Astrocyte of the cerebellum (primary cell): ENCODE measurements around the gene PEAK3.

Source experiments
- DNase-seq: peaks from one replicate; pipeline ENCODE4 v3.0.0-alpha.2; 2011; ENCODE audit warnings: low read depth
- H3K4me3 ChIP-seq: 2 replicates; pipeline ENCODE4 v1.5.1; 2011; ENCODE audit warnings: mild to moderate bottlenecking, low read depth, low read length, moderate library complexity
- CTCF ChIP-seq: IDR thresholded peaks from 2 replicates; pipeline ENCODE4 v1.5.1; 2012; ENCODE audit warnings: low read length, low read depth, moderate library complexity, mild to moderate bottlenecking; ENCODE audit errors: missing control alignments
- in situ Hi-C: cut with HindIII; loops from 2 replicates; pipeline ENCODE4 v1.10.0; 2017; ENCODE audit warnings: low sequenced_read_pairs

The PEAK3 gene

GRCh38 chr19:2323707-2324106 is 41.7 kb upstream of the PEAK3 start:
- in situ Hi-C loops: loop anchor here (10.0 kb wide), 1 partner anchor 59 kb away; no protein-coding TSS in a partner anchor
- no peak overlapping the region for H3K4me3 ChIP-seq
- no peak for TF ChIP-seq CTCF
- DNase-seq: no peak

- no peak overlapping the region for H3K4me3 ChIP-seq
- TF ChIP-seq CTCF: no peak
- no peak for DNase-seq
- in situ Hi-C loops: loop anchor here (10.0 kb wide), 1 partner anchor 57 kb away; no protein-coding TSS in a partner anchor
Measured at GRCh38 chr19:2321565-2322283, 39.7 kb upstream of the PEAK3 start.

GRCh38 chr19:2320939-2321338 is 39.0 kb upstream of the PEAK3 start:
- no peak for TF ChIP-seq CTCF
- in situ Hi-C loops: loop anchor here (10.0 kb wide), 1 partner anchor 56 kb away; no protein-coding TSS in a partner anchor
- no peak for DNase-seq
- H3K4me3 ChIP-seq: no peak overlapping the region

- DNase-seq: no peak
- TF ChIP-seq CTCF: no peak
- in situ Hi-C loops: loop anchor here (10.0 kb wide), 1 partner anchor 55 kb away; no protein-coding TSS in a partner anchor
- H3K4me3 ChIP-seq: no peak overlapping the region
Measured at GRCh38 chr19:2320049-2320448, 38.1 kb upstream of the PEAK3 start.

- no peak for DNase-seq
- no peak overlapping the region for H3K4me3 ChIP-seq
- no peak for TF ChIP-seq CTCF
- in situ Hi-C loops: no loop called here
Measured at GRCh38 chr19:2319551-2319950, 37.6 kb upstream of the PEAK3 start.

GRCh38 chr19:2318923-2319322 is 36.9 kb upstream of the PEAK3 start:
- in situ Hi-C loops: no loop called here

More at GRCh38 chr19:2318923-2319322, 36.9 kb upstream of the PEAK3 start:
- no peak for TF ChIP-seq CTCF
- no peak overlapping the region for H3K4me3 ChIP-seq
- no peak for DNase-seq
